HG02588 (cell line): ENCODE data around the gene FAM170B.

Experiments used
- ATAC-seq: cut with Tn5 transposase; IDR thresholded peaks from one replicate; pipeline ENCODE4 v1.9.1; 2021; ENCODE audit warnings: mild to moderate bottlenecking, moderate library complexity; ENCODE audit not compliant: unreplicated experiment

FAM170B gene

GRCh38 chr10:49133706-49134248, at the start of gene FAM170B:
FAM170B (minus strand) TSS chr10:49134021; CDS start chr10:49133918, 103 bp downstream.
- ATAC-seq, result no peak

- ATAC-seq, result no peak
Observed at GRCh38 chr10:49182776-49183175, 49.0 kb upstream of the FAM170B start.

GRCh38 chr10:49180444-49180860, 46.6 kb upstream of the FAM170B start:
- no peak for ATAC-seq

- ATAC-seq, result peak; percentile 24
Observed at GRCh38 chr10:49179699-49180443, 46.0 kb upstream of the FAM170B start.

- no peak for ATAC-seq
Observed at GRCh38 chr10:49178489-49179471, 45.0 kb upstream of the FAM170B start.

- peak; percentile 83 for ATAC-seq
Observed at GRCh38 chr10:49177391-49178355, 43.9 kb upstream of the FAM170B start.

GRCh38 chr10:49176310-49177268, 42.8 kb upstream of the FAM170B start:
- peak; percentile 2 for ATAC-seq

- no peak for ATAC-seq
Observed at GRCh38 chr10:49175587-49176309, 41.9 kb upstream of the FAM170B start.

GRCh38 chr10:49174926-49175500, 41.2 kb upstream of the FAM170B start:
- no peak for ATAC-seq

GRCh38 chr10:49174261-49174925, 40.6 kb upstream of the FAM170B start:
- no peak for ATAC-seq

GRCh38 chr10:49173853-49174252, 40.0 kb upstream of the FAM170B start:
- ATAC-seq, result no peak

GRCh38 chr10:49173201-49173772, 39.5 kb upstream of the FAM170B start:
- ATAC-seq, result no peak

- no peak for ATAC-seq
Observed at GRCh38 chr10:49172777-49173132, 38.9 kb upstream of the FAM170B start.

GRCh38 chr10:49172061-49172776, 38.4 kb upstream of the FAM170B start:
- ATAC-seq, result no peak

- no peak for ATAC-seq
Observed at GRCh38 chr10:49171326-49172060, 37.7 kb upstream of the FAM170B start.
